ENCODE data around the gene MAP3K5.

DNA sequence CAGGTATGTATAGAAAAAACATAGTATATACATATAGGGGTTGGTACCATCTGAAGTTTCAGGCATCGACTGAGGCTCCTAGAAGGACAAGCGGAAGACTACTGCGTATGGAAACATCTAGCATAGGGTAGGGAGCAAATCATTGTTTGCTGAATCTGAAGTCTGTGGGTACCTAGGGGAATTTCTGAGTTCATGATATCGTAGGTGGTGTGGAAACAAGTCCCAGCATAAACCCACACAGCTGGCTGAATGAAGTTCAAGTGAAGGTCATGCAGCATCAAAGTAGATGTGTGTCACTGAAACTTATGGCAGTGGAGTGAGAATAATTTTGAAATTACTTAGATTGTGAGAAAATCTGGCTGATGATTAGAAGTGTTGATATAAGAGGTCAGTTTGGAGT is 281.5 kb downstream of the MAP3K5 start:
- TF ChIP-seq, protein P1, sequence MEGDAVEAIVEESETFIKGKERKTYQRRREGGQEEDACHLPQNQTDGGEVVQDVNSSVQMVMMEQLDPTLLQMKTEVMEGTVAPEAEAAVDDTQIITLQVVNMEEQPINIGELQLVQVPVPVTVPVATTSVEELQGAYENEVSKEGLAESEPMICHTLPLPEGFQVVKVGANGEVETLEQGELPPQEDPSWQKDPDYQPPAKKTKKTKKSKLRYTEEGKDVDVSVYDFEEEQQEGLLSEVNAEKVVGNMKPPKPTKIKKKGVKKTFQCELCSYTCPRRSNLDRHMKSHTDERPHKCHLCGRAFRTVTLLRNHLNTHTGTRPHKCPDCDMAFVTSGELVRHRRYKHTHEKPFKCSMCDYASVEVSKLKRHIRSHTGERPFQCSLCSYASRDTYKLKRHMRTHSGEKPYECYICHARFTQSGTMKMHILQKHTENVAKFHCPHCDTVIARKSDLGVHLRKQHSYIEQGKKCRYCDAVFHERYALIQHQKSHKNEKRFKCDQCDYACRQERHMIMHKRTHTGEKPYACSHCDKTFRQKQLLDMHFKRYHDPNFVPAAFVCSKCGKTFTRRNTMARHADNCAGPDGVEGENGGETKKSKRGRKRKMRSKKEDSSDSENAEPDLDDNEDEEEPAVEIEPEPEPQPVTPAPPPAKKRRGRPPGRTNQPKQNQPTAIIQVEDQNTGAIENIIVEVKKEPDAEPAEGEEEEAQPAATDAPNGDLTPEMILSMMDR (IDR thresholded peaks at IDR 0.05; ENCODE audit: insufficient read depth, low read depth, low read length), result no peak
- TF ChIP-seq EZH2 (IDR thresholded peaks at IDR 0.05; ENCODE audit: insufficient read depth, low read length), result no peak
